ENCODE measurements around the gene CFB. TPM values are rescaled to one million over a fixed set of nuclear protein-coding genes. Genes with fewer than 3 reads are reported as not detected.

CFB gene
- total and polyA plus RNA-seq, 2 of the 13 experiments (the other 11 are each of a cell fraction or from before 2014, with no cell fraction given): 171 to 513 TPM

DNA sequence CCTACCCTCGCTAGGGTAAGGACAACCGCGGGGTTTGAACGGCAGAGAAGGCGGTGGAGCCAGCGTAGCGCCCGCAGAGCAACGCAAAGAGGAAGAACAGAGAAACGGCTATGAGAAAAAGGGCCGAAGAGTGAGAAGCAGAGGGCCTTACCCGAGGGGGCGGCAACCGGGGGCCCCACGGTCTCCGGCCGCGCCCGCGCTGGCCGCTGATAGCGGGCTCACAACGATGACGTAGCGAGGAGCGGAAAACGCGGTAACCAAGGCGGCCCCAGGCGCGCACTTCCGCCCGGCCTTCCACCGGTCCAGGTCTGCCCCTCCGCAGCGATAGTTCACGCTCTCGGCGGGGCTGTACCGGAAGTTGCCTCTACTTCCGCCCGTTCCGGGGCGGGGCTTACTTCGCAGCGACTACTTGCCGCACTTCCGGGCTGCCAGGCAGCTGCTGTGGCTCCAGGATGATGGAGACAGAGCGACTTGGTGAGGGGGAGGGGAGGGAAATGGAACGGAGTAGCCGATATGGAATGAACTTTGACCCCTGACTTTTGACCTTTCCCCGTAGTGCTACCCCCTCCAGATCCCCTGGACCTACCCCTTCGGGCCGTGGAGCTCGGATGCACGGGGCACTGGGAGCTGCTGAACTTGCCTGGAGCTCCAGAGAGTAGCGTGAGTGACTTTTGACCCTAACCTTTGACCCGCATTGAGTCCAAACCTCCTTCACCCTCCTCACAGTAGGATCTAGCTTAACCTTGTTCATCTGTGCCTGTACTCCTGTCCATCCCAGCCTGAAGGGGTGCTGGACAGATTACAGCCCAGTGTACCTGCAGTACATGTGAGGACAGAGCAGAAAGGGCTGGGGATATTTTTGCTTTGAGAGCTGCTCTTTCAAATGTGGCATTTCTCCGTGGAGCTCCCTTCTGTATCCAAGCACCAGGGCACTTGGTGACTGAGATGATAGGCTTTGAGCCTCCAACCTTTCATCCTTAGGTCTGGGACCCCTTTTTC, 13.1 kb downstream of the CFB start, which contains the start of the genes NELFE and SKIC2 (continued):
- TF ChIP-seq HMG20B (CRISPR knock-in tag; conservative IDR thresholded peaks at IDR 0.05) (peak; percentile 18; the same call in 1 of the 2 replicates), KAT8 (CRISPR knock-in tag; IDR thresholded peaks at IDR 0.05) (peak; percentile 100), ASH2L (IDR thresholded peaks at IDR 0.05; ENCODE audit: insufficient read length, low read depth, low read length) (peak; percentile 83), RFX3 (CRISPR knock-in tag; IDR thresholded peaks at IDR 0.05) (peak; percentile 79), AGO2 (optimal IDR thresholded peaks at IDR 0.05; ENCODE audit: low read depth, low read length) (peak; percentile 87), CBFB (CRISPR knock-in tag; IDR thresholded peaks at IDR 0.05) (peak; percentile 92), RORA (CRISPR knock-in tag; IDR thresholded peaks at IDR 0.05) (no peak), NAIF1 (CRISPR knock-in tag; IDR thresholded peaks at IDR 0.05; ENCODE audit: borderline replicate concordance) (peak; percentile 59; the same call in 1 of the 2 replicates), RXRB (CRISPR knock-in tag; IDR thresholded peaks at IDR 0.05; ENCODE audit: borderline replicate concordance) (no peak; the same call in 1 of the 2 replicates), NCOA5 (CRISPR knock-in tag; IDR thresholded peaks at IDR 0.05) (peak; percentile 9; the same call in 1 of the 2 replicates), SMARCC2 (IDR thresholded peaks at IDR 0.05) (no peak), MZF1 (CRISPR knock-in tag; IDR thresholded peaks at IDR 0.05; ENCODE audit: borderline replicate concordance) (no peak), KDM4B (CRISPR knock-in tag; IDR thresholded peaks at IDR 0.05) (peak; percentile 90), ZNF816 (CRISPR knock-in tag; IDR thresholded peaks at IDR 0.05; ENCODE audit: borderline replicate concordance) (0 out of 2 replicates have a peak, but pooled peaks have one; percentile 15)
- TF ChIP-seq, protein P1, sequence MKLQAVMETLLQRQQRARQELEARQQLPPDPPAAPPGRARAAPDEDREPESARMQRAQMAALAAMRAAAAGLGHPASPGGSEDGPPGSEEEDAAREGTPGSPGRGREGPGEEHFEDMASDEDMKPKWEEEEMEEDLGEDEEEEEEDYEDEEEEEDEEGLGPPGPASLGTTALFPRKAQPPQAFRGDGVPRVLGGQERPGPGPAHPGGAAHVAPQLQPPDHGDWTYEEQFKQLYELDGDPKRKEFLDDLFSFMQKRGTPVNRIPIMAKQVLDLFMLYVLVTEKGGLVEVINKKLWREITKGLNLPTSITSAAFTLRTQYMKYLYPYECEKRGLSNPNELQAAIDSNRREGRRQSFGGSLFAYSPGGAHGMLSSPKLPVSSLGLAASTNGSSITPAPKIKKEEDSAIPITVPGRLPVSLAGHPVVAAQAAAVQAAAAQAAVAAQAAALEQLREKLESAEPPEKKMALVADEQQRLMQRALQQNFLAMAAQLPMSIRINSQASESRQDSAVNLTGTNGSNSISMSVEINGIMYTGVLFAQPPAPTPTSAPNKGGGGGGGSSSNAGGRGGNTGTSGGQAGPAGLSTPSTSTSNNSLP (IDR thresholded peaks at IDR 0.05; ENCODE audit: low read depth, low read length): no peak
- TF ChIP-seq, protein P2, sequence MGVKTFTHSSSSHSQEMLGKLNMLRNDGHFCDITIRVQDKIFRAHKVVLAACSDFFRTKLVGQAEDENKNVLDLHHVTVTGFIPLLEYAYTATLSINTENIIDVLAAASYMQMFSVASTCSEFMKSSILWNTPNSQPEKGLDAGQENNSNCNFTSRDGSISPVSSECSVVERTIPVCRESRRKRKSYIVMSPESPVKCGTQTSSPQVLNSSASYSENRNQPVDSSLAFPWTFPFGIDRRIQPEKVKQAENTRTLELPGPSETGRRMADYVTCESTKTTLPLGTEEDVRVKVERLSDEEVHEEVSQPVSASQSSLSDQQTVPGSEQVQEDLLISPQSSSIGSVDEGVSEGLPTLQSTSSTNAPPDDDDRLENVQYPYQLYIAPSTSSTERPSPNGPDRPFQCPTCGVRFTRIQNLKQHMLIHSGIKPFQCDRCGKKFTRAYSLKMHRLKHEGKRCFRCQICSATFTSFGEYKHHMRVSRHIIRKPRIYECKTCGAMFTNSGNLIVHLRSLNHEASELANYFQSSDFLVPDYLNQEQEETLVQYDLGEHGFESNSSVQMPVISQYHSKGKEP (CRISPR knock-in tag; IDR thresholded peaks at IDR 0.05): peak; percentile 48; the same call in 1 of the 2 replicates
- TF ChIP-seq, protein P3, sequence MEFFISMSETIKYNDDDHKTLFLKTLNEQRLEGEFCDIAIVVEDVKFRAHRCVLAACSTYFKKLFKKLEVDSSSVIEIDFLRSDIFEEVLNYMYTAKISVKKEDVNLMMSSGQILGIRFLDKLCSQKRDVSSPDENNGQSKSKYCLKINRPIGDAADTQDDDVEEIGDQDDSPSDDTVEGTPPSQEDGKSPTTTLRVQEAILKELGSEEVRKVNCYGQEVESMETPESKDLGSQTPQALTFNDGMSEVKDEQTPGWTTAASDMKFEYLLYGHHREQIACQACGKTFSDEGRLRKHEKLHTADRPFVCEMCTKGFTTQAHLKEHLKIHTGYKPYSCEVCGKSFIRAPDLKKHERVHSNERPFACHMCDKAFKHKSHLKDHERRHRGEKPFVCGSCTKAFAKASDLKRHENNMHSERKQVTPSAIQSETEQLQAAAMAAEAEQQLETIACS (CRISPR knock-in tag; IDR thresholded peaks at IDR 0.05): peak; percentile 72; the same call in 1 of the 2 replicates
- TF ChIP-seq, protein P4, sequence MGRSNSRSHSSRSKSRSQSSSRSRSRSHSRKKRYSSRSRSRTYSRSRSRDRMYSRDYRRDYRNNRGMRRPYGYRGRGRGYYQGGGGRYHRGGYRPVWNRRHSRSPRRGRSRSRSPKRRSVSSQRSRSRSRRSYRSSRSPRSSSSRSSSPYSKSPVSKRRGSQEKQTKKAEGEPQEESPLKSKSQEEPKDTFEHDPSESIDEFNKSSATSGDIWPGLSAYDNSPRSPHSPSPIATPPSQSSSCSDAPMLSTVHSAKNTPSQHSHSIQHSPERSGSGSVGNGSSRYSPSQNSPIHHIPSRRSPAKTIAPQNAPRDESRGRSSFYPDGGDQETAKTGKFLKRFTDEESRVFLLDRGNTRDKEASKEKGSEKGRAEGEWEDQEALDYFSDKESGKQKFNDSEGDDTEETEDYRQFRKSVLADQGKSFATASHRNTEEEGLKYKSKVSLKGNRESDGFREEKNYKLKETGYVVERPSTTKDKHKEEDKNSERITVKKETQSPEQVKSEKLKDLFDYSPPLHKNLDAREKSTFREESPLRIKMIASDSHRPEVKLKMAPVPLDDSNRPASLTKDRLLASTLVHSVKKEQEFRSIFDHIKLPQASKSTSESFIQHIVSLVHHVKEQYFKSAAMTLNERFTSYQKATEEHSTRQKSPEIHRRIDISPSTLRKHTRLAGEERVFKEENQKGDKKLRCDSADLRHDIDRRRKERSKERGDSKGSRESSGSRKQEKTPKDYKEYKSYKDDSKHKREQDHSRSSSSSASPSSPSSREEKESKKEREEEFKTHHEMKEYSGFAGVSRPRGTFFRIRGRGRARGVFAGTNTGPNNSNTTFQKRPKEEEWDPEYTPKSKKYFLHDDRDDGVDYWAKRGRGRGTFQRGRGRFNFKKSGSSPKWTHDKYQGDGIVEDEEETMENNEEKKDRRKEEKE (IDR thresholded peaks at IDR 0.05): no peak
- TF ChIP-seq, protein P5, sequence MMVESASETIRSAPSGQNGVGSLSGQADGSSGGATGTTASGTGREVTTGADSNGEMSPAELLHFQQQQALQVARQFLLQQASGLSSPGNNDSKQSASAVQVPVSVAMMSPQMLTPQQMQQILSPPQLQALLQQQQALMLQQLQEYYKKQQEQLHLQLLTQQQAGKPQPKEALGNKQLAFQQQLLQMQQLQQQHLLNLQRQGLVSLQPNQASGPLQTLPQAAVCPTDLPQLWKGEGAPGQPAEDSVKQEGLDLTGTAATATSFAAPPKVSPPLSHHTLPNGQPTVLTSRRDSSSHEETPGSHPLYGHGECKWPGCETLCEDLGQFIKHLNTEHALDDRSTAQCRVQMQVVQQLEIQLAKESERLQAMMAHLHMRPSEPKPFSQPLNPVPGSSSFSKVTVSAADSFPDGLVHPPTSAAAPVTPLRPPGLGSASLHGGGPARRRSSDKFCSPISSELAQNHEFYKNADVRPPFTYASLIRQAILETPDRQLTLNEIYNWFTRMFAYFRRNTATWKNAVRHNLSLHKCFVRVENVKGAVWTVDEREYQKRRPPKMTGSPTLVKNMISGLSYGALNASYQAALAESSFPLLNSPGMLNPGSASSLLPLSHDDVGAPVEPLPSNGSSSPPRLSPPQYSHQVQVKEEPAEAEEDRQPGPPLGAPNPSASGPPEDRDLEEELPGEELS (CRISPR knock-in tag; IDR thresholded peaks at IDR 0.05): peak; percentile 75
